Duodenal mucosa (tissue), 2 donors: ENCODE data around the gene ERCC6.

ENCODE experiments used
- H3K27ac ChIP-seq: one replicate; pipeline ENCODE4 v1.7.0; 2013; ENCODE audit warnings: low read depth, low read length
- H3K27me3 ChIP-seq, 2 donors: one replicate each; pipeline ENCODE4 v1.7.0; 2013; ENCODE audit warnings: low read length in 2 of 2, control low read depth in 1 of 2; ENCODE audit not compliant: insufficient read depth in 2 of 2, control insufficient read depth in 1 of 2
- H3K36me3 ChIP-seq, 2 donors: one replicate each; pipeline ENCODE4 v1.7.0; 2013; ENCODE audit warnings: low read length in 2 of 2, control low read depth in 1 of 2; ENCODE audit not compliant: insufficient read depth in 2 of 2, control insufficient read depth in 1 of 2
- H3K4me1 ChIP-seq, 2 donors: one replicate each; pipeline ENCODE4 v1.7.0; 2013; ENCODE audit warnings: low read length in 2 of 2, control low read depth in 1 of 2; ENCODE audit not compliant: insufficient read depth in 2 of 2, control insufficient read depth in 1 of 2
- H3K4me3 ChIP-seq, 2 donors: one replicate each; pipeline ENCODE4 v1.7.0; 2013; ENCODE audit warnings: low read length in 2 of 2, low read depth in 1 of 2
- H3K9ac ChIP-seq, 2 donors: one replicate each; pipeline ENCODE4 v1.7.0; 2013; ENCODE audit warnings: low read length in 2 of 2, low read depth in 1 of 2
- H3K9me3 ChIP-seq, 2 donors: one replicate each; pipeline ENCODE4 v1.7.0; 2013; ENCODE audit warnings: low read length in 2 of 2, control low read depth in 1 of 2; ENCODE audit not compliant: control insufficient read depth in 1 of 2

ERCC6 gene

DNA sequence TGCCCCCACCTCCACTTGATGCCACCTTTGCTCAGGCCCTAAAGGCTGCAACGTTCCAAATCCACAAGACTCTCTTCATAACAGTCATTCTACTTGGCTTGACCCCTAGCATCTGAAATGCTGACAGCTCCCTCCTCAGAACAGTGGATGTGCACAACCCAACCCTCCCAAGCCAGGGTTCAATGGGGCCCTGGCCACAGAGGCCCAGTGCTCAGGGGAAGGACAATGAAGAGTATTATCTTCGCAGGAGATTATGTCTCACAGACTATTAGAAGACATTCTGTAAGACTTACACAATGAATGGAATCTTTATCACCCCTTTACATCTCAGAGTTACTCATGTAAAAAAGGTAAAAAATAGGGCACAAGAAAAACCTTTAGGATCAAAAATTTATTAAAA, 20.4 kb downstream of the ERCC6 start:
- Histone ChIP-seq H3K4me3 (no peak overlapping the region), H3K36me3 (peaks cover 22 to 28% of the 10 kb centered on the region in 2 donors), H3K4me1 (no peaks in the 10 kb centered on the region), H3K9me3 (no peaks in the 10 kb centered on the region), H3K9ac (no peak overlapping the region), H3K27ac (no peak overlapping the region), H3K27me3 (no peaks in the 10 kb centered on the region)

DNA sequence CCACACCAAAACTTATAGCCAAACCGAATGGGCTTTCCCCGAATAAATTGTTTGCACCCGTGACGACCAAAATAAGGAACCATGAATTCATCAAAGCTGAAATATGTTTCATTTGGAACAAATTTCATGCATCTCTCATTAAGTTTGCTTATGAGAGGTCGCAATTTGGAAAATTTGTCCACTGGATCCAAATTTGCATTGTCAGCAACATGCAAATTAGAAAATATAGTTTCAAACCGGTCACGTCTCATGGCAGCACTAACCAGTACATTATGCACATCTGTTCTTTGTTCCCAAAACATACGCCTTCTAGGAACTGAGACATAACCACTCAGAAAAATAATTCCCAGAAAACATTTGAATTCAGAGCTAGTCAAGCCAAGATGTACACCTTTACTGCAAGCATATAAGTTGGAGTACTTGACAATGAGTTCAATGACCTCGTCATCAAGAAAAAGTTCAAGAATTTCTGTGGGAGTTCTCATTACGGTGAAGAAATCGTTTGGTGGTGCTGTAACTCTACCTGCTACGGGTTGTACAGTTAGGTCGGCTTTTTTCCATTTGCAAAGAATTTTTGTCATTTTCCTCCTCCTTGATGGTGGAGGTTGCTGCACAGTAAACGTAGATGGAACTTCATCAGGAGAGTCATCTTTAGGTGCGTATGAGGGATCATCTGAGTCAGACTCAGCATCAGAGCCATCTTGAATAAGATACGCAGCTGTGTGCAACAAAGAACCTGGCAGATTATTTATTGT, 22.5 kb downstream of the ERCC6 start:
- Histone ChIP-seq H3K36me3 (peaks cover 19 to 26% of the 10 kb centered on the region in 2 donors), H3K27me3 (no peaks in the 10 kb centered on the region), H3K27ac (no peak overlapping the region), H3K9me3 (no peaks in the 10 kb centered on the region), H3K9ac (no peak overlapping the region), H3K4me1 (no peaks in the 10 kb centered on the region), H3K4me3 (no peak overlapping the region)

DNA sequence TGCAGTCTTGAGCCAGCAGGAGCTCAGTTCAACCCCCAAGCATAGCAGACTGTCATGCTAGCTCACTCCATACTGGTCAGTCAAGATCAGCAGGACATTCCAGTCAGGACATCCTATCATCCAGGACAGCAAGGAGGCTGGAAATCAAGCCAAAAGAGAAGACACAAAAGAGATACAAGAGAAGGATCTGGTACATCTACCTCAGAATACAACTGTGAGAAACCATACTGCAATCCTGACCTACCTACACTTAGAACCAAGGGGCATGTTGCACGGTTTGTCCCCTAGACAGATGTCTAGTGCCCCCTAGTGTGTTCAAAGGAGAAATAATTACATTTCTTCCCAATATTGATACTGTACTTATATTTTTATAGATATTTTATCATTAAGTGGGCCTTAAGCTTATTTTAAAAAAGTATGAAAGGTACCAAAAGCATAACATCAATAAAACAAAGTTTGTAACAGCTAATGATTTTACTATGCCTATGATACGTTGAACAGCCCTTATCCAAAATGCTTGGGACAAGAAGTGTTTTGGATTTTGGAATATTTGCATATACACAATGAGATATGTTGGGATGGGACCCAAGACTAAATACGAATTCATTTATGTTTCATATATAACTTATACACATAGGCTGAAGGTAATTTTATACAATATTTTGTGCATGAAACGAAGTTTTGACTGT, 26.7 kb downstream of the ERCC6 start:
- Histone ChIP-seq H3K4me3 (no peak overlapping the region), H3K27me3 (no peaks in the 10 kb centered on the region), H3K27ac (no peak overlapping the region), H3K9me3 (no peaks in the 10 kb centered on the region), H3K36me3 (peaks cover 4 to 20% of the 10 kb centered on the region in 2 donors), H3K9ac (no peak overlapping the region), H3K4me1 (peaks cover 0 to 3% of the 10 kb centered on the region in 2 donors)

DNA sequence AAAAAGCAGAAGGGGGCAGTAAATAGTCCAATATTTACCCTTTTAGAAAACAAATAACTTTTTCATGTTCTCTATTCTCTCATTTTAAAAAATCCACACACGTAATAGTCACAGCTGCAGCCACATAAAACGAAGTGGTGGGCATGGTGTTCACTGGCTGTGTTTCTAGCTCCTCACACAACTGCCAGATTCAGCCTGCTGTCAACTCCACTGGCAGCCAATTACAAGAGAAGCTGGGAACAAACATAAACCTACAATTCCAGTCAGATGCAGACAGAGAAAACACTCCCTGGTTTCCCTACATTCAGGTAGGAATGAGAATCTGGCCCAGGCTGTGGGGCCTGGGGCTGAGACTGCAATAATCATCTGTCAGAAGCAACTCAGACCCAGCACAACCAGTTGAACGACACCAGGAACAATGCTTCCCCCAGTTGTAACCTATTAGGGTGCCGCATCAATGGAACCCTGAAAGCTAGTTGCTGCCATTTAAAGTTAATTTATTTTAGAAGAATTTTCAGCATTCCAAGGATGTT, 29.1 kb downstream of the ERCC6 start:
- H3K4me3 ChIP-seq, result no peak overlapping the region
- H3K36me3 ChIP-seq, result peaks cover 4 to 7% of the 10 kb centered on the region in 2 donors
- no peak overlapping the region for H3K27ac ChIP-seq
- H3K9me3 ChIP-seq, result no peaks in the 10 kb centered on the region
- peaks cover 0 to 3% of the 10 kb centered on the region in 2 donors for H3K4me1 ChIP-seq
- H3K9ac ChIP-seq, result no peak overlapping the region
- no peaks in the 10 kb centered on the region for H3K27me3 ChIP-seq

DNA sequence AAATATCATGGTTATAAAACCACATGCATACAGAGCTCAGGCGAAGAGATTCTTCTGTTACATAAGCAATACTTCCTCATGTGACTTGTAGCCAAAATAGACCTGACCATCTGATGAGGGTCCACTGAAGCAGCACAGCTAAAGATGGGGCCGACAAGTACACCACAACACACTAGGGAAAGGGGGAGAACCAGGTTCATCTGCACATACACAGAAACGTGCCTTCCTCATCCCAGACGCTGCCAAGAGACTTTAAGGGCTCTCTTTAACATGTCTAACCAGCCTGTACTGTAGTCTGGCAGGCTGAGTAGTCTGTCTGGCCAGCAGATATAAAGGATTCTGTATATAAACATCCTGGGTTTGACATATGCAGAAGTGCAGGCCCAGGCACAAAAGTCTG, 30.3 kb downstream of the ERCC6 start:
- H3K36me3 ChIP-seq, result peaks cover 4 to 12% of the 10 kb centered on the region in 2 donors
- no peaks in the 10 kb centered on the region for H3K27me3 ChIP-seq
- peaks cover 0 to 3% of the 10 kb centered on the region in 2 donors for H3K4me1 ChIP-seq
- no peak overlapping the region for H3K4me3 ChIP-seq
- H3K9me3 ChIP-seq, result no peaks in the 10 kb centered on the region
- no peak overlapping the region for H3K9ac ChIP-seq
- H3K27ac ChIP-seq, result no peak overlapping the region

DNA sequence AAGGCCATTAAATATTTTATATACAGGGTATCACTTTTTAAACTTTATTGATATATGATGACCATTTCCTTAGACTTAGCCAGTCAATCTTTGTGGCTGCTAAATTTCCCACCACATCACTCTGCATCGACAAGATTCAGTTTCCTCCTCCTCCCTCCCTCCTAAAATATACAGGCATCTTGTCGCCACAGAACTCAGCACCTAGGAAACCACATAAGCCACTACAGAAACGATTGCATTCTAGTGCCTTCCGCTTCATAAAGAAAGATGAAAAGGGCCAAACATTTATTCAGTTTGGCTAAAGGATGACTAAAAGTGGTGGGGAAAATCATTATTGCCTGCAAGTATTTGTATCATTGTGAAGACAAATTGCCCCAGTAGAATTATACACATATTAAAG, 30.7 kb downstream of the ERCC6 start:
- Histone ChIP-seq H3K36me3 (peaks cover 4 to 14% of the 10 kb centered on the region in 2 donors), H3K9me3 (no peaks in the 10 kb centered on the region), H3K27ac (no peak overlapping the region), H3K9ac (no peak overlapping the region), H3K4me3 (no peak overlapping the region), H3K27me3 (no peaks in the 10 kb centered on the region), H3K4me1 (peaks cover 0 to 3% of the 10 kb centered on the region in 2 donors)

DNA sequence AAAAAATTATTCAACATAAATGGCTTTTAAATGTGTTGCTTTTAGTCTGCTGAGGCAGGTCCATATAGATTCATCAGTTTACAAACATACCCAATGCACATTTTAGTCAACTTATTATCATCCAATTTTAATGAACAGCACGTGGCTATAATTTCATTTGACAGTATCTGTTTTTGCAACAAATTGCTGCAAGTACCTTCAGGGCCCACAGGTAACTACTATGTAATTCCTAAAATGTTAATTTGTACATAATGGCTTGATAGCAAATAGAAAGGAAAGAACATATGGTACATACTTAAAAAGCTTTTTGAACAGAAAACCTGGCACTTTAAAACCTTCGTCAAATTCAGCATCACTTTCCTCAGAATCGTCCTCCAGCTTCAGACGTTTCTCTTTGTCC, 33.3 kb downstream of the ERCC6 start:
- Histone ChIP-seq H3K9ac (no peak overlapping the region), H3K9me3 (no peaks in the 10 kb centered on the region)

DNA sequence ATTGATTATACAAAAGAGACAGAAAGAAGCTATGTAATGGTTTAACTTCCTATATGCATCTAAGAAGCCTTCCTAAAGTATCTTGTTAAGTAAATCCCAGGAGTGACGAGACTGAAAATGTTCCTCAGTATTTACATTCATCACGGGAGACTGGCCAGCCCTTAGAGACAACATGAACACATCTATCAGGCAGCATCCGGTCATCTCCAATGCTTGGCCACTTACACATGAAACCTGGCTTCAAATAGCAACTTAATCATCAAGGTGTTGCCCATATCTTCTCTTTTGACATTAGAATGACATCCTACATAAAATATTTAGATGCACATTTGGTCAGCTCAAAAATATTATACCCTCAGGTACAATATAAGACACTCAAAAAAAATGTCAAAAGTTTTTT, 33.8 kb downstream of the ERCC6 start:
- Histone ChIP-seq H3K9ac (no peak overlapping the region), H3K4me1 (peaks cover 0 to 3% of the 10 kb centered on the region in 2 donors), H3K4me3 (no peak overlapping the region), H3K9me3 (no peaks in the 10 kb centered on the region), H3K36me3 (peaks cover 4 to 23% of the 10 kb centered on the region in 2 donors), H3K27ac (no peak overlapping the region), H3K27me3 (no peaks in the 10 kb centered on the region)

More for the DNA sequence above, 33.3 kb downstream of the ERCC6 start:
- Histone ChIP-seq H3K27ac (no peak overlapping the region), H3K27me3 (no peaks in the 10 kb centered on the region), H3K4me1 (peaks cover 0 to 3% of the 10 kb centered on the region in 2 donors), H3K36me3 (peaks cover 4 to 20% of the 10 kb centered on the region in 2 donors), H3K4me3 (no peak overlapping the region)

DNA sequence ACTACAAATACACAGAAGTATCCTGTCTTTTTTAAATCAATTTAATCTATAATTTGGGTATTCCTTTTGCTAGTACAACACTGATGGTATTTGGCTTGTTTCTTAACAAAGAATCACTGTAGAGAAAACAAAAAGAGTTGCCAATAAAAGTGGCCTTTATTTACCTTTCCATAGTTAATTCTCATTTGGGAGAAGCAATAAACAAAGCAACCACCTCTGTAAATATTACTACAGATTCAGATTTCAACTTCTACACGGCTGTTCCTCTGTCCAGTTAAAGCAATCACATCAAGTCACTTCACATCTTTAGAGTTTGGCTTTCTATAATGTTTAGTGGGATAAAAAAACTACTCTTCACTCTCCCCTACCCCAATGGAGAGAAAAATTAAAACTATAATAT, 34.4 kb downstream of the ERCC6 start:
- no peak overlapping the region for H3K4me3 ChIP-seq
- peaks cover 4 to 23% of the 10 kb centered on the region in 2 donors for H3K36me3 ChIP-seq
- no peaks in the 10 kb centered on the region for H3K9me3 ChIP-seq

DNA sequence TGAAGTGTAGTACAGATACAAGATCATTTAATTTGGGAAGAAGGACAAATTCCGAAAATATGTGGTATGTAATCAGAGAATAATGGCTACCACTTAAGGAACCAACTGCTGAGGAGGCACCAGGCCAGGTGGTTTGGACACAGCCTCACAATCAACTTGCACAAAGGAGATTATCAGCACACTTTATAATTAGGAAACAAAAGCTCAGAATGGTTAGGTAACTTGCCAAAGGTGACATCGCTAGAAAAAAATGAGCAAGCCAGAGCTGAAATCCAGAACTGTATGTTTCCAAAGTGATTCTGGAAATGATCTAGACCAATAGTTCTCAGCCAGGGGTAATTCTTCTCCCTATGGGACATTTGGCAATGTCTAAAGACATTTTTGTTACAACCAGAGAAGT, 36.6 kb downstream of the ERCC6 start:
- Histone ChIP-seq H3K9ac (no peak overlapping the region), H3K27ac (no peak overlapping the region), H3K27me3 (no peaks in the 10 kb centered on the region), H3K4me1 (peaks cover 0 to 4% of the 10 kb centered on the region in 2 donors), H3K4me3 (no peak overlapping the region), H3K9me3 (no peaks in the 10 kb centered on the region), H3K36me3 (peaks cover 4 to 23% of the 10 kb centered on the region in 2 donors)

More for the DNA sequence above, 34.4 kb downstream of the ERCC6 start:
- Histone ChIP-seq H3K27me3 (no peaks in the 10 kb centered on the region), H3K9ac (no peak overlapping the region), H3K27ac (no peak overlapping the region), H3K4me1 (peaks cover 0 to 3% of the 10 kb centered on the region in 2 donors)
